Measurements from ENCODE around the gene CSF1R.

Gene CSF1R

DNA sequence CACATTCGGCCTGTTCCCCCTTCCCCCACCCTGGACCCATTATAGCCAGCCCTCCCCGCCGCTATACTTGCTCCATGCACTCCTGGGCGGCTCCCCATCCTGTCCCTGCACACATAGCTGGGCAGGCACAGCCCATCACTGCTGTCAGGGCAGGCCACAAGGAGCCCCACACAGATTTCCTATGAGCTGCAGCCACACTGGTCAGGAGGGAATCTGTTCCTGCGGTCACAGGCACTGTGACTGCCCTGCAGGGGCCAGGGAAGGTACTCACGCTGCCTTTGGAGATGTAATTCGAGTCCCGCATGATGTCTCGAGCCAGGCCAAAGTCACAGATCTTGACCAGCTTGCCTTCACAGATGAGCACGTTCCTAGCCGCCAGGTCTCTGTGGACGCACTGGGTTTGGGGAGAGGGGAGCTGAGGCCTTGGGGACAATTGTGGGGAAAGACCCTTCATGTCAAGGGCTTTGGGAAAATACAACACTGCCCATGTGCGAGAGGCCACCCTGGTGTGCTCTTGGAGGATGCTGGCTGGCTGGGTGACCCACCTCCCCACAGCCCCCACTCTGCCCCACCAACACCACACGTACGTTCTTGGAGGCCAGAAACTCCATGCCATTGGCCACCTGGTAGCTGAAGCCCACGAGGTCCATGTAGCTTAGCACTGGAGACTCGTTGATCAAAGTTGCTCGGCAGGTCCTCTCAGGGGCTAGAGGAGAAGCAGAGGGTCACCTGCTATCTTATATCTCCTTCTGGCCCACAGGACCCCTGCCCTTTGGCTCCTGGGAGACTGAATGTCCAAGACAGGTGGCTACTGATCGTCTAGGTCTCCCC lies 34.5 kb upstream of the CSF1R start:
- no peak for DNase-seq (ENCODE audit: low spot score)

DNA sequence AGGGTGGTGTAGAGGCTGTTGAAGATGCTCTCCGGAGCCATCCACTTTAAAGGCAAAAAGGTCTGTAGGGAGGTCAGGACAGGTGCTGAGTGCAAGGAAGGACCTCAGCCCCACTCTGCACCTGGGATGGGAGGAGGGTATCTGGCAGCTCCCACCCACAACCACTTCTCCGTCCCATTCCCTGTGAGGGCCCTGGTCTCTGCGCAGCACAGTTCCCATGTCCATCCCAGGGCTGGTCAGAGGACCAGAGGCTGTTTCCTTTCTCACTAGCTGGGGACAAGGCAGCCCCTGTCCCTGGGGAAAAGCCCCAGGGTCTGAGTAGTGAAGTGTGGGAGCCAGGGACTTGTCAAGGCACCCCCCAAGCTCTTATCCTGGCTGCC lies 33.7 kb upstream of the CSF1R start:
- no peak for DNase-seq (ENCODE audit: low spot score)

DNA sequence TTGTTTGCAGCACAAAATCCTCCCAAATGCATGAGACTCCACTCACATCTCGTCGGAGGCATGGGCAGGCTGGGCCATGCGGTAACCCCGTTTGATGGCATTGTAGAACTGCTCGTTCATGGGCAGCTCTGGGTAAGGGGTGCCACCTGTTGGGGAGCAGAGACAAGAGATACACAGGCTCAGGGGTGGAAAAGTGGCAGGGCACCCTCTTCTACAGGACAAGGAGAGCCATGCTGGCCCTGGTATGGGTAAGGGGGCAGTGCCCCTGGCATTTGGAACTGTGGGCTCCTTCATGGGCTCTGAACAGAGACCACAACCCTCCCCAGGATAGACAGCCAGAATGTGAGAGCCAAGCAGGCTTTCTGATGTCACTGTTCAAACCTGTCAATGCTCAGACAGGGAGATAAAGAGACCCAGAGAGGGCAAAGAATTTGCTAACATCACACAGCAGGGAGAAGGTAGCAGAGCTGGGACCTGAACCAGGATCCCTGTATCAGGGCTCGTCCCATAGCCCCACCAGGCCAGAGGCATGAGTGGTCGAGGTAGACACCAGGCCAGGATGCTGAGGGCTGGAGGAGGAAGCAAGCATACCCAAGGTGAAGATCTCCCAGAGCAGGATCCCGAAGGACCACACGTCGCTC lies 33.2 kb upstream of the CSF1R start:
- no peak for DNase-seq (ENCODE audit: low spot score)

DNA sequence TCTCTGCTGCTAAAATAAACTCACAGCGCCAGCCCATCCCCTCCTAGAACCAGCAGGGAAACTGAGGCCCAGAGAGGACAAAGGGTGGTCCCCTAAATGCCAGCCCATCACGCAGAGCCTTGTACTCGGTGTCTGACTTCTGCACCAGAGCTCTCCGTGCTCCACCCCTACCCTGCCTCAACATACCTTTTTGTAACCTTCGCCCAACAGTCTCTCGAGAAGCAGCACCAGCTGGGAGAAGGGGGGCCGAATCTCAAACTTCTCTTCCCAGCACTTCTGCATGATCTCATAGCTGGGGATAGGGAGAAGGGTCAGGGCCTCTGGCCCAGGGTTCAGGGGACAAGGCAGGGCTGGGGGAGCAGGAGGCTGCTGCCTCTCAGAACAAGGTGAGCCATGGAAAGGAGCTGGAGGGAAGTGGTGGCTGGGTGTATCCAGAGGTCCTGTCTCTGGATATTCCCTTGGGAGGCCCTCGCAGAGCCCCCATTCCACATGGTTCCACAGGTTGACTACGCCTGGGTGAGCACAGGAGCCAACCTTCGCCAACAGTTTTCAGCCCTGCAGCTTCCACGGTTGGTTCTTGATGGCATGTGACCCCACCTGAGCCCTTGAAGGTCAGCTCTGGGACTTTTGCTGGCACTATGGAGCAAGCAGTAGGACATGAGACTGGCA lies 32.3 kb upstream of the CSF1R start:
- no peak for DNase-seq (ENCODE audit: low spot score)

DNA sequence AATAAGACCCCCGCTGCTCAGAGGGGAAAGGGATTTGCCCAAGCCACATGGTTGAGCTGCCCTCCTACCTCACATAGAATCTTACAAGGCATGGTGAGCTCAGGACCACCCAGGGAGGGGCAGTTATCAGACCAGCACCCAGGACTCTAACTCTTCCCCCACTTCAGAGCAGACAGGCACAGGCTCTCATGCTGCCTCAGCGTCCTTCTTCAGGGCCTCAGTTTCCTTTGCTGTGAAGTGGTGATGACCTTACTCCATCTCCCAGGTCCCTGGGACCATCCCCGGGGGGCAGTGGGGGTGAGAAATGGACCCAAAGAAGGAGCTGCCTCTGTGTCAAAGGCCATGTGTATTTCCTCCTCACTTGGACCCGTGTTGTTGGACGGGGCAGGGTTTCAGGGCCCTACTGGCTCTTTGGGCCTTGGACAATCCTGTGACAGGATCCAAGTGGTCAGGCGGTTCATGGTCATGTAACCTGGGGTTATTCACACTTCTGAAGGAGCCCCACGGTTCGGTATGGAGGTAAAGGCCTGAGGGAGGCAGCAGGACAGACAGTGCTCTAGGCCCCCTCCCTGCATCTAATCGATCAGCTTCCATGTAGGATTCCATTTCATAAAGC lies 31.7 kb upstream of the CSF1R start:
- DNase-seq (ENCODE audit: low spot score), result no peak

DNA sequence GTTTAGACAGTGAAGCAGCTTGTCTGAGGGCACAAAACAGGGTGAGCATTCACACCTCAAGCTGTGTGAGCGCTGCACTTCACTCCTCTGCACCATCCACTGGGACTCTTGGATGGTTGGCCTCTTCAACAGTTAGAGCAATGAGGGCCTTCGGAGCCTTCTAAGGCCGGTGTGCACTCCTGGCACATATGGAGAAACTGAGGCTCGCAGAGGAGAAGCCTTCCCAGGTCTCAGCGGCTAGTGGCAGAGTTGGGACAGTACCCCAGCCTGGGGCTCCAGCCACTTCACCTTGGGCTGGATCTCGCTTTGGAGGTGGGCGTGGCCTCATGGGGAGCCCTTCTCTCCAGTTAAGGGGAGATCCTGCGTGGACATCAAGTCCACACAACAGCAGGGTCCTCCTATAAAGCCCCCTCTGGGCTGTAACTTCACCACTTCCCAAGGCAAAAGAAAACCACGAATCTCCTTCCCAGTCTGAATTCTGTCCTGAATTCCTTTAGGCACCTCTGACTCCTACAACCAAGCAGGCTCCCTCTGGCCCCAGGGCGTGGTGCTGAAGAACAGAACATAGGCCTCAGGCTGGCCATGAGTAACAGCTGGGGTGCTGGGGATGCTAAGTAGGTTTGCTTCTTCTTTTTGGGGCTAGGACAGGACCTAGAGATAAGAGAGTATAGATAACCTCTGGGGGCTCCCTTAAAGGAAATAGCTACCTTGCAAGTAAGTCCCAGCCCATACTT lies 30.5 kb upstream of the CSF1R start:
- no peak for DNase-seq (ENCODE audit: low spot score)

DNA sequence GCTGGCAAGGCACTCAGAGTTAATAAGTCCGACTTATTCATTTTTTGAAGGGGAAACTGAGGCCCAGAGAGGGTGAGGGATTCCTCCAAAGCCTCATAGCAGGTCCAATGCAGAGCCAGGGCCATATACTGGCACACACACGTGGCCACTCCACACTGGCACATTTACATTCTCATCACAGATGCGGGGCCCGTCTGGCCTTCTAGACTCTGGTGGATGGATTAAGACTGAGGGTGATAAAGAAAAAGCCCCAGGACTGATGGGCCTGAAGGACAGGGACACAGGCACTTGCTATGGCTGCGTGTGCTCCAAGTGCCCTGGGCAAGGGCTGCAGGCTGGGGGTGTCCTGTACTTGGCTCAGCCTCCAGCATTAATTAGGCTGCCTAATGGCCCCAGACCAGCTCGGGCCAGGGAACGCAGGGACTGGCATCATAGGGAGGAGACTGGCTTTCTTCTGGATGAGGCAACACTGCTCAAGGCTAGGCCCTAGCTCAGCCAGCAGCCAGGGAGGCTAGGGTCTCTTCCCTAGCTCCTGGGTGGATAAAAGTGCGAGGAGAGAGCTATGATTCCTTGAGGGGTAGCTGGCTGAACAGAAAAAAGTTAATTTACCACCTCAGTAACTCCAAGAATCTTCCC lies 28.5 kb upstream of the CSF1R start:
- no peak for DNase-seq (ENCODE audit: low spot score)

DNA sequence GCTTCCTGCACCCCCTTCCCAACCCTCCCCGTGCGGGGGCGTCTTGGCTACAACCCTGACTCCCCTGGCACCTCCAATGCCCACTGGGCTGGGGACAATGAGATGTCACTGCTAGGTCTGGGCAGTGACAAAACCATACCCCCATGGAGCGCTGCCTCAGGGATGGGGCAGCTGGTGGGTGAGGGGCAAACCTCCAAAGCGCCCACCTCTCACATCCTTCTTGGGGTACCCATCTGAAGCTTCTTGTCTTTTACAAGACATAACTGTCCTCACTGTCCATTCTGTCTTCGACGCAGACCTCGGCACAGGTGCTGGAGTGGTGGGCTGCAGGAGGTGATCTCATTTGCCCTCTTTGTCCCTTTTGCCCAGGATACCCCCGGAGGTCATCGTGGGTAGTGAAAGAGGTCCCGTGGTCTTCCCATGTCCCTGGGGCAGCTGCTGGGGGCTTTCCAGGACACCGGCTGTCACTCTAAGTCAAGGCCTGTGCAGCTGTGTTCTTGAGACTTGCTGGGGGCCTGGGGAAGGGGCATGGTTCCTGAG lies 27.8 kb upstream of the CSF1R start:
- no peak for DNase-seq (ENCODE audit: low spot score)

DNA sequence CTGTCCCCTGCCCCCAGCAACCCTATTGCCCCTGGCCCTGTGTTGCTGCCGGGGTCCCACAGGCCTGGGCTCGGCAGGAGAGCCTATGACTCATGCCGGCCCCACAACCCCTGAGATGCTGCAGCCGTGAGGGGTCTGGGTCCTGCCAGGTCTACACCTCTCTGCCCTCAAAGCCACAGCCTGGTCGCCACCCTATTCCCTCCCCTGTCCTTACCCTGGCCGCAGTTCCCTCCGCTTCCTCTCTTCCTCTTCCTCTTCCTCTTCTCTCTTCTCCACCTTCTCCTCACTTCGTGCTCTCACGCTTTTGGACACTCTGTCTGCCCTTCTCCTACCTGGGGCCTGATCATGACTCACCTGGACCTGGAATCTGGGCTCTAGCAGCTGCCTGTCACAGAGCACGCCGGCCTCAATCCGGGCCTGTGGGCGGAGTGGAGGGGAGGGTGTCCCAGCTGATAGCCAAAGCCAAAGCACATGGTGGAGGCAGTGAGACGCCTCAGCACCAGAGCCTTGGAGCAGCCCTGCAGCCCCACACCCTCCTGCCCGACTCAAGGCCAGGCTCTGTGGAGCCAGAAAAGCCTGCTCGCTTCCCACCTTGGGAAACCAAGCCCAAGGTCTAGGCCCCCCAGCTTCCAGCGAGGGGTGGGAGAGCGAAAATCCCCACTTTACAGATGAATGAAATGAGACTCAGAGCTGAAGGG lies 26.8 kb upstream of the CSF1R start:
- DNase-seq (ENCODE audit: low spot score), result no peak

DNA sequence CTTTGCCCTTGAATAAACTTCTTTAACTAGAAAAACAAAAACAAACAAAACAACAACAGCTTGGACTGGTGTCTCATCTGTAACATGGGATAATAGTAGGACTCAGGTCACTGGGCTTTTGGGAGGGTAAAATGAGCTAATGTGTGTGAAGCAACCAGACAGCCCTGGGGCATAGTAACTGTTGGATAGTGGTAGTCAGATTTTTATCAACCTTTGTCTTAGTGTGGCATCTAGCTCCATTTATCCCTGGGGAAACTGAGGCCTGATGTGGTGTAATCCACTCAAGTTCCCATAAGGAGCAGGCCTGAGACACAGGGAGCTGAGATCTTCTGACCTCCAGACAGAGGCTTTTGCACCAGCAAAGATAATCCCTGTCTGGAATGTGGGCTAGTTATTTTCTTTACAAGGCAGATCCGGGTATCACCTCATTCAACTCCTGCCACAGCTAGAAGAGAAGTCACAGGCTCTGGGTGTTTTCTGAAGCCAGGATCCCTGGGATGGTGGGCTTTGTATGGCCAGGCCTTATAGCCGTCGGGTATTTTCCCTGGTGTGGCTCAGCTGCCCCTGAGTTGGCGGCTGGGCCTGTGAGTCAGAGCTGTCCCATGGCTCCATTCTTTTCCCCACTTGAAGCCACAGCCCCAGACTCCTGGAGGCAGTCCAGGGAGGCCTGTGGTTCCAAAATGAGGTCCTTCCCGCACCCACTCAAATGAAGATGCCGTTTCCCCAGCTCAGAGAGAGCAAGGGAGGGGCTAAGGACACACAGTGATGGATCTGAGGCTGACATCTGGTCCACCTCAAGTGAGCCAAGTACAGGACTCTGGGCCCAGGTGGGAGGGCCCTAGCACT lies 26.1 kb upstream of the CSF1R start:
- no peak for DNase-seq (ENCODE audit: low spot score)

DNA sequence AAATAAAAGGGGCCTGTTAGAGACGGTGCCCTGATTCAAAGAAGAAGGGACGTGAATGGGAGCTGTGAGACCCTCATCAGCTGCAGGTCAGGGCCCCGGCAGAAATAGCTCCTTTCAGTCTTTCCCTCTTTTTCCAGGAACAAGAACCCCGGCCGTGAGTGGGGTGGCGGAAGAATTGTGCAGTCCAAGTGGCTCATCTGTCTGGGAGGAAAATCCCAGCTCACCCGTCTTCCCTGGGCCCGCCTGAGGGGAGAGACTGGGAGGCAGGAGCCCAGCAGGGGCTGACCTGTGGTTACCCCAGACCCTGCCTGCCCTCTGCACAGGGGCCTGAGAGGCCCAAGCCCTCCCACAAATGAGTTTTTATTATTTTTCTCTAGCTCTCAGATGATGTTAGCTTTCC lies 24.8 kb upstream of the CSF1R start:
- no peak for DNase-seq (ENCODE audit: low spot score)

DNA sequence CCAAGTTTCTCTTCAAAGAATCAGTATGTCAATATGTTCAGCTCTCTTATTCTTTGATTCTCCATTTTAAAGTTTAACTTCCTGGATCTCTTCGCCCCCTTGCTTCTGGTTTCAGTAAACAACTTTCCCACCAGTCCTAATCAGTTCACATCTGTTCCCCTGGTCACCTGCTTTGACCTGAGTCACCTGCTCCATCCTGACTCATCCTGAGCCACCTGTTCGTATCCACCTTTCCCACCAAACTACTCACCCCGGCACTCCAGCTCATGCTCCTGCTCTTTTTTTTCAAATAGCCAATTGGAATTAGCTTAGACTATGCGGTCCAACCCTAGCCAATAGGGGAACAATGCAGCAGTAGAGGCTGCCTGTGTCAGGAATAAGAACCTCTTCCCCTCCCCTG lies 23.6 kb upstream of the CSF1R start:
- no peak for DNase-seq (ENCODE audit: low spot score)

DNA sequence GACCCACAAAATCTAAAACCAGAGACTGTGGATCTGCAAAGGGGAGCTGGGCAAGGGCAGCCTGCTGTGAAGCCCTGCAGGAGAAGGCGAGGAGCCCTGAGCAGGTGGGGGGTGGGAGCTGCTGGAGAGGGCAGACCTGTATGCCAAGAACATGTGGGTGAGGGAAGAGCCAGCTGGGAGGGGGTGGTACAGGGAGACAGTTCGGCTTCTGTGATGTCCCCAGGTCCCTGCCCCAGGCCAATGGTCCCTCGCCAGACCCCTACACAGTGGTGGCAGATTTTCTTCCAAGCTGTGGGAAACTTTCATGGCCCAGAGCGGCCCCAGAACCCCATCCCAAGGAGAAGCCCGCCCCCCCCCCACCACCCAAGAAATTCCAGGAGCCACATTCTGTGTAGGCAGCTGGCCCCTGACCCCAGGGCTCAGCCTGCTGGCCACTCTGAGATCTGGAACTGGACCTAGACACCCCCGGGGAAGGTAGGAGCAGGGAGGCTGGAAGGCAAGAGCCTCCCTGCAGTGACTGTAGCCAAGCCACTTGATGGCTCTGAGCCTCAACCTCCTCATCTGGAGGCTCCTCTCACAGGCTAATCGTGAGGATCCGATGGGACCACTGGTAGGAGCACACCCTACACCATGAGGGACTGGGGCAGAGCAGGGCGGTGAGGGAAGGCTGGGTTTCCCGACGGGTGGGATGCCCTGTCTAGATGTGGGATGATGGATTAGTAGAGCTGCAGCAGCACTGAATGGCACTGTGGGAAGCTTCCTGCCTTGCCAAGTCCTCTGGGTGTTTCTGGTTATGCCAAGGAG lies 22.6 kb upstream of the CSF1R start:
- no peak for DNase-seq (ENCODE audit: low spot score)

DNA sequence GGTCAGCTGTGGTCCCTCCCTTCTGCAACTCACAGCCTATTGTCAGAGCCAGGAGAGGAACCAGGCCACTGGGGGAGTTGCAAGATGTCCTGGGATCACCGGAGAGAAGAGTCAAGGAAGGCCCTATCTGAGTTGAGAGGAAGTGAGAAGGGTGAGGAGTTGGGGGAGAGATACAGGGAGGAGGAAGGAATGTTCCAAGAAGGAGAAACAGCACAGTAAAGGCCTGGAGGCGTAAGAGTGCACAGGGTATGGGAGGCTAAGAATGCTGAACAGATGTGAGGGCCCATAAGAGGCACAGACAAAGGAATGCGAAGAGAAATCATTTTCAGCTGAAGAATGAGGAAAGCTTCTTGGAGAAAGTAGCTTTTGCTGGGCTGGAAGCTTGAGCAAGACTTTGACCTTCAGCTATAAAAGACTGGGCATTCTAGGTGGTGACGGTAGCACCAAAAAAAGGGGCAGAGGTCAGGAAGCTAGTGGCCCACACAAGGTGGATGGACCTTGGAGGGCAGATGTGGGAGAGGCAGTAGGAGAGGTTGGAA lies 21.6 kb upstream of the CSF1R start:
- DNase-seq (ENCODE audit: low spot score), result no peak

DNA sequence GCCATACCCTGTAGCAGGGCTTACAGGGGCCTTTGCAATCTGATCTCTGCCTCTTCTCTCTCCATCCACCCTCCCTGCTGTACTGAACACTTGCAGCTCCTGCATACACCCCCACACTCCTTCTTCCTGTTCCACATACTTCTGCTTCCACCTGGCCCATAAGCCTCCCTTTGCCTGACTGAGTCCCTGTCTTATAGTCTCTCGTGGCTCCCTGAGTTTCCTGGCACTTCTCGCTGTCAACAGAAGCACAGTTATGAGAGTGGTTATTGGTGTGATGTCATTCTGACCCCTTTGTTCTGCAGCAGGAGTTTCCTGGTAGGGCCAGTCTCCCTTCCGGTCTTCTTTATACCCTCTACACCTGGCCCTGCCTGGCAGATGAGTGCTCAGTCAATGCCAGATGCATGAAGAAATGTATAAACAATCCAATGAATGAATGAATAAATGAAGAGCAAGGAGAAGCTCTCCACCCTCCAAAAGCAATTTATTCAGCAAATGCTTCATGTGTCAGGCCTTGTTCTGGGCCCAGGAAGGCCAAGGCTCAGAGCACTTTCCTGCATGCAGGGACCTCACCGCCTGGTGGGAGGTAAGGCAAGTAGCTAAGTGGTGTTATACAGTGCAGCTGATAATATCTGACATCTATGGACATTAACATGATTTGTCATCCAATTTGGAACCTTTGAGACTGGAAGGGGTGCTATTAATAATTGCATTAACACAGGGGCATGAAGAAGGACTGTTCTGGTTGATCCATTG lies 20.5 kb upstream of the CSF1R start:
- DNase-seq (ENCODE audit: low spot score), result peak; percentile 44

DNA sequence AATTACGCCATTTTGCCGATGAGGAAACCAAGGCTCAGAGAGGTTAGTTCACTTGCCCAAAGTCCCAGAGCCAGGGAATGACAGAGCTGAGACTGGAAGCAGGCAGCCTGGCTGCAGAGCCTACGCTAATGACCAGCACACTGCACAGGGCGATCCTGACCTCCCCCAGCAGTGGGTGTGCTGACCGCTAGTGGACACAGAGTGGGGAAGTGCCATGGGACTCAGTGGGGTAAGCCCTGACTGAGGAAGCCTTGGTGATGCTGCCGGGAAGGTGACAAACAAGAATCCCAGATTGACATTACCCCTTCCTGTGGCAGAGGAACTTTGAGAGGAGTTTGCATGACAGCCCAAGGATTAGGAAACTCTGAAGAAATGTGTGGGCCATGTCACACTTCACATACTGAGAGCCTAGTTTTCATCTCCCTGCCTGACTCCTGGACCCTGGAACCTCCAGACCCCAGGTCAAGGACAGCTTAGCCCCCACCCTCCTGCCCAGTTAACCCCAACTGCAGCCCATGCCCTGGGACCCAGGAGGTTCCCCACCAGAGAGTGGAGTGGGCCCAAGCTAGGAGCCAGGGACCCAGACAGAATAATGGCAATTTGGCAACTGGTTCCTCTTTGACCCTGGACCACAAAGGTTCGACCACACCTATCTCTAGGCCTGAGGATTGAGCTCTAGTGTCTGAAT lies 19.7 kb upstream of the CSF1R start:
- no peak for DNase-seq (ENCODE audit: low spot score)

DNA sequence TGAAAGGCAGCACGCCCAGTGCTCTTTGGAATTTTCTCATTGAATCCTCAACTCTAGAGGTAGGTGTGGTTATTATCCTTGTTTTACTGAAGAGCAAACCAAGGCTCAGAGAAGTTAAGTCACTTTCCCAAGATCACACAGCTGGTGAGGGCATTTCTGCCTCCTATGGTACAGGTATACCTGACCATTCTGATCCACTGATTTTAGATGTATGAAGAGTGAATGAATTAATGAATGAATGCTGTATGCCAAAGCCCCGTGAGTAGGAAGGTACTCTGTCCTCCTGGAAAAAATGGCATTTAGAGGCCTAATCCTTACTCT lies 18.2 kb upstream of the CSF1R start:
- DNase-seq (ENCODE audit: low spot score), result no peak

All from kidney capillary endothelial cell (primary cell).